Heart right ventricle (tissue), 16 donors: ENCODE data around the gene C11orf86. TPM values are rescaled to one million over a fixed set of nuclear protein-coding genes. Genes with fewer than 3 reads are reported as not detected.

ENCODE experiments used
- ATAC-seq, 8 donors: fragments of 200-7000 bp; cut with Tn5 transposase; one replicate each; pipeline ENCODE4 v1.9.1; 2020; ENCODE audit warnings: mild to moderate bottlenecking in 8 of 8, moderate library complexity in 8 of 8, moderate number of reproducible peaks in 1 of 8
- DNase-seq, 2 donors: peaks; one replicate each; pipeline ENCODE4 v3.0.0-alpha.2; 2020
- H3K27ac ChIP-seq, 10 donors: fragments of 200-600 bp; sonication (generic) in 2 of 10; one replicate each; pipeline versions ENCODE4 v1.5.0 to v1.8.0; 2020 to 2022; ENCODE audit warnings: mild to moderate bottlenecking in 3 of 10
- H3K27me3 ChIP-seq, 7 donors: fragments of 200-600 bp; one replicate each; pipeline ENCODE4 v1.8.0; 2021 to 2022; ENCODE audit warnings: mild to moderate bottlenecking in 2 of 7
- H3K36me3 ChIP-seq, 9 donors: fragments of 200-600 bp; sonication (generic) in 1 of 9; one replicate each; pipeline versions ENCODE4 v1.5.0 to v1.8.0; 2020 to 2022; ENCODE audit warnings: mild to moderate bottlenecking in 2 of 9
- H3K4me1 ChIP-seq, 9 donors: fragments of 200-600 bp; sonication (generic) in 1 of 9; one replicate each; pipeline versions ENCODE4 v1.5.0 to v1.8.0; 2020 to 2022; ENCODE audit warnings: mild to moderate bottlenecking in 4 of 9
- H3K4me3 ChIP-seq, 10 donors: fragments of 200-600 bp; sonication (generic) in 2 of 10; one replicate each; pipeline versions ENCODE4 v1.5.0 to v1.8.0; 2020 to 2022; ENCODE audit warnings: mild to moderate bottlenecking in 7 of 10, moderate library complexity in 2 of 10
- H3K9me3 ChIP-seq, 11 donors: fragments of 200-600 bp in 10 of 11; sonication (generic) in 2 of 11; one replicate each; pipeline versions ENCODE4 v1.5.0 to v1.8.0; 2013 to 2022; ENCODE audit warnings: mild to moderate bottlenecking in 2 of 11, control low read depth in 1 of 11, moderate library complexity in 1 of 11
- CTCF ChIP-seq, 9 donors: fragments of 200-600 bp; sonication (generic) in 2 of 9; IDR thresholded peaks; one replicate each; pipeline versions ENCODE4 v1.5.0 to v1.8.0; 2021 to 2022; ENCODE audit warnings: antibody characterized with exemption in 9 of 9, mild to moderate bottlenecking in 5 of 9, moderate library complexity in 1 of 9
- WGBS, 2 donors: extraction: QIAGEN DNeasy Blood & Tissue Kit; methylation state at CpG; one replicate each; pipeline ENCODE4 v1.1.7; 2013; ENCODE audit warnings: inconsistent platforms in 1 of 2; 5-methylcytosine and 5-hydroxymethylcytosine counted together
- intact Hi-C, 10 donors: fragments of 100-400 bp; cut with DNase I; formaldehyde crosslinking; loops; one replicate each; pipeline versions ENCODE4 v1.11.1 to v1.14.2; 2022
- polyA plus RNA-seq, 2 donors: library from polyadenylated mRNA; stranded (reverse); fragments of 200-250 nt; gene quantifications; one replicate each; pipeline ENCODE4 v1.2.3, GENCODE V29; 2013
- total RNA-seq, 10 donors: library from RNA; stranded (reverse); fragmentation: NEBNext Ultra II Directional in 3 of 10; extraction: Animal tissue kit (Norgen Biotek cat#: 25700) in 3 of 10; gene quantifications; one replicate each; pipeline versions ENCODE4 v1.2.1 to v1.2.4, GENCODE V29; 2021 to 2023
- donor health status: Arrhythmogenic right ventricular cardiomyopathy.
- donor health status: ischemic (EF 13 %, LVEDD 7.1; RV severe dilation, severe dysfunction).
- donor health status: healthy with polysubstance abuse.
- donor health status: DM: no; HTN: yes; CAD: no.
- donor health status: DM: no; HTN: no; CAD: no.
- donor health status: ischemic (EF 25% LVEDD 6.9; RV normal size, moderate dysfunction).
- donor health status: ischemic (EF 25% LVEDD 5.7; RV mildly dilated, moderate dysfunction).
- donor health status: healthy.
- donor health status: DM: yes; HTN: yes; CAD: no.
- donor health status: Ischemic cardiomyopathy.
- donor health status: ischemic (EF 35%, LVEDD 5.7; RV mildly dilated, moderate dysfunction).
- donor health status: nonischemic (EF 11% LVEDD 7.7; RV severe dilation, severe dysfunction).
- donor health status: DM: yes; HTN: yes; CAD: no.
- donor health status: PGD.
- donor health status: ischemic (EF 29% LVEDD 5.4; RV normal size, mild dysfunction).
- donor health status: nonischemic (EF 23%, LVEDD 6.1; RV moderate dilation, normal function).

Gene C11orf86
- total and polyA plus RNA-seq, 12 donors: not detected

DNA sequence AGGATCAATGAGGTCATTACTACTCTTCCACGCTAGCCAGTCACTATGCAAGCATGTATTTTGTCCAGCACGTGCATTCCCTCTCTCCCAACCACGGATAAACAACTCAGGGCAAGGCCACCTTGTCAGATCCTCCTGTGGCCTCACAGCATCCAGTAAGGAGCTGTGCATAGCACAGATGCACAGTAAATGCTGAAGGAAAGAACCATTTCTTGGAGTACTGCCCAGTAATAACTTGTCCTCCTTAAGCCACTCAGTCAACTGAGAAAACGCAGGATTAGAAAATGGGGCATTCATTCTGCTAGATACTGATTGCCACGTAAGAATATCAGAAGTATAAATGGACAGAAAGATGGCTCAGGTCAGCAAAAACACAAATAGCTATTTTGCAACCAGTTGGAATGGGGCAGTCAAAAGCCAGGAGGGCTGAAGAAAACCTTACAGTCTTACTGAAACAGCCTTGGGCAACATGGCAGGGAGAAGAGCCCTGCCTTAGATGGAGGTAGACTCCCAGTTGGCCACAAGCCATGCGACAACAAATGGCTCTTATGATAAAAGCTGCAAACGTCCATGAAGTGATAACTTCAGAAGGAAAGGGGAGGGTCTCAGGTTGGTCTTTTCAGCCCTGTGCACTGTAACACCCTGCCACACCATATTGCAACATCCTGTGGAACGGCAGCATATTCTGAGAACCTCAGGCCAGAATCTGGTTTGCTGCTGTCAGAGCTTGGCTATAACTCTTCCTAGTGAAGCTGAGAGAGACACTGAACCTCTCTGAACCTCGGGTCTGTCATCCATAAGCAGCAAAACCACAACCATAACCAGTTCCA, 39.9 kb upstream of the C11orf86 start:
- ATAC-seq (no peak), DNase-seq (no peak)
- Histone ChIP-seq H3K27me3 (peaks cover 0 to 5% (median 0%) of the 10 kb centered on the region in 7 donors), H3K4me1 (no peaks in the 10 kb centered on the region), H3K27ac (no peak overlapping the region), H3K36me3 (no peaks in the 10 kb centered on the region), H3K4me3 (no peak overlapping the region), H3K9me3 (peaks cover 0 to 6% (median 0%) of the 10 kb centered on the region in 11 donors)
- no peak for TF ChIP-seq CTCF (IDR thresholded peaks at IDR 0.05)
- WGBS, 2 donors: 75 to 76% methylated on average over 9 of the region's 9 CpGs
- intact Hi-C loops: no loop called here

GRCh38 chr11:66936311-66936711, 38.8 kb upstream of the C11orf86 start:
- WGBS, 2 donors: 69 to 82% methylated on average over 2 of the region's 2 CpGs
- no peak for TF ChIP-seq CTCF (IDR thresholded peaks at IDR 0.05)
- H3K4me1 ChIP-seq: no peaks in the 10 kb centered on the region
- no peak for ATAC-seq
- no peak overlapping the region for H3K27ac ChIP-seq
- no peak for DNase-seq
- H3K36me3 ChIP-seq: no peaks in the 10 kb centered on the region
- H3K9me3 ChIP-seq: peaks cover 0 to 6% (median 0%) of the 10 kb centered on the region in 11 donors
- H3K4me3 ChIP-seq: no peak overlapping the region
- H3K27me3 ChIP-seq: peaks cover 0 to 5% (median 0%) of the 10 kb centered on the region in 7 donors
- intact Hi-C loops: no loop called here

DNA sequence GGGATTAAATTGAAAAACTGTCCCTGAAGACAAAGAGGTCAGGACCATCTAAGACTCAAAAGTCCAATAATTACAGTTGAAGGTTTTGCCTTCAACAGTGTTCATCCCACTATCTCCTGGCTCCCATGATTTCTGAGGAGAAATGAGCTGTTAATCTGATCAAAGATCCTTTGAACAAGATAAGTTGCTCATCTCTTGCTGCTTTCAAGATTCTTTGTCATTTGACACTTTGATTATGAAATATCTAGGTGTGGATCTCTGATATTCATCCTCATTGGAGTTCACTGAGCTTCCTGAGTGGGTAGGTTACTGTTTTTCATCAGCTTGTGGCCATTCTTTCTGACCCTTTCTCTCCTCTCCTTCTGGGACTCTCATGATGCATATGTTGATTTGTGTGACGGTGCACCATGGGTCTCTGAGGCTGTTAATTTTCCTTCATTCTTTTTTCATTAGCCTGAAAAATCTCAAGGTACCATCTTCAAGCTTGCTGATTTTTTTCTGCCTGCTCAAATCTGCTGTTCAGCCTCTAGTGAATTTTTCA, 37.8 kb upstream of the C11orf86 start:
- 98 to 100% methylated on average over 1 of the region's 1 CpG for WGBS, 2 donors
- TF ChIP-seq CTCF (IDR thresholded peaks at IDR 0.05): no peak

GRCh38 chr11:66938582-66939135, 36.4 kb upstream of the C11orf86 start:
- TF ChIP-seq CTCF (IDR thresholded peaks at IDR 0.05): no peak
- intact Hi-C loops: no loop called here
- H3K27ac ChIP-seq: no peak overlapping the region
- no peak for ATAC-seq
- peaks cover 0 to 4% (median 0%) of the 10 kb centered on the region in 9 donors for H3K36me3 ChIP-seq
- H3K4me3 ChIP-seq: no peak overlapping the region
- H3K27me3 ChIP-seq: no peaks in the 10 kb centered on the region
- peaks cover 0 to 6% (median 0%) of the 10 kb centered on the region in 11 donors for H3K9me3 ChIP-seq
- DNase-seq: no peak
- no peaks in the 10 kb centered on the region for H3K4me1 ChIP-seq
- WGBS, 2 donors: 83 to 85% methylated on average over 5 of the region's 5 CpGs

More for the DNA sequence above, 37.8 kb upstream of the C11orf86 start:
- Histone ChIP-seq H3K9me3 (peaks cover 0 to 6% (median 0%) of the 10 kb centered on the region in 11 donors), H3K4me3 (no peak overlapping the region), H3K27ac (no peak overlapping the region), H3K4me1 (no peaks in the 10 kb centered on the region), H3K36me3 (no peaks in the 10 kb centered on the region), H3K27me3 (peaks cover 0 to 2% (median 0%) of the 10 kb centered on the region in 7 donors)
- DNase-seq (no peak), ATAC-seq (no peak)
- intact Hi-C loops: no loop called here
